Loucy (cell line): Measurements from ENCODE around the gene ZNF761.
"Not testable (repeated sequence)": the region's sequence is repeated elsewhere in the genome, so short reads cannot be mapped to it uniquely, and the experiment has no call there.

Experiments
- EZH2phosphoT487 ChIP-seq: fragments of 200-600 bp; IDR thresholded peaks from 2 replicates; pipeline ENCODE4 v1.6.1; 2018; ENCODE audit warnings: antibody characterized with exemption, mild to moderate bottlenecking, moderate library complexity, borderline replicate concordance
- TF ChIP-seq, protein P1 (sequence below): fragments of 200-600 bp; sonication (generic); conservative IDR thresholded peaks from 2 replicates; pipeline ENCODE4 v1.5.1; 2014; ENCODE audit warnings: mild to moderate bottlenecking, antibody characterized with exemption, low read length

DNA sequence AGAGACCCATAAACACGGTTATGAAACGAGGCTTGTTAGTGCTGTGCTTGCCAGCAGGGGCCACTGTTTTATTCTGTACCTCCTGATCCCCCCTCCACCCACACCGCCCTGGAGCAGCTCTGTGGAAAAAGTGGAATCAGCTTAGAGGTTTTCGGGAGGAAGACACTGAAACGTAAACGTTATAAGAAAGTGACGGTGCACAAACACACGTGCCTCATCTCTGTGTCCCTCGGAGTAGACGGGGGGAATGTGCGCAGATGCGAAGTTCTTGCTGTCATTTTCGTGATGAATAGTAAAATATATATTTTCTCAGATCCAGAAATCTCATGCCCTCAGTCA, 72.5 kb downstream of the ZNF761 start:
- TF ChIP-seq EZH2phosphoT487 = not testable (repeated sequence)
- TF ChIP-seq, protein P1, sequence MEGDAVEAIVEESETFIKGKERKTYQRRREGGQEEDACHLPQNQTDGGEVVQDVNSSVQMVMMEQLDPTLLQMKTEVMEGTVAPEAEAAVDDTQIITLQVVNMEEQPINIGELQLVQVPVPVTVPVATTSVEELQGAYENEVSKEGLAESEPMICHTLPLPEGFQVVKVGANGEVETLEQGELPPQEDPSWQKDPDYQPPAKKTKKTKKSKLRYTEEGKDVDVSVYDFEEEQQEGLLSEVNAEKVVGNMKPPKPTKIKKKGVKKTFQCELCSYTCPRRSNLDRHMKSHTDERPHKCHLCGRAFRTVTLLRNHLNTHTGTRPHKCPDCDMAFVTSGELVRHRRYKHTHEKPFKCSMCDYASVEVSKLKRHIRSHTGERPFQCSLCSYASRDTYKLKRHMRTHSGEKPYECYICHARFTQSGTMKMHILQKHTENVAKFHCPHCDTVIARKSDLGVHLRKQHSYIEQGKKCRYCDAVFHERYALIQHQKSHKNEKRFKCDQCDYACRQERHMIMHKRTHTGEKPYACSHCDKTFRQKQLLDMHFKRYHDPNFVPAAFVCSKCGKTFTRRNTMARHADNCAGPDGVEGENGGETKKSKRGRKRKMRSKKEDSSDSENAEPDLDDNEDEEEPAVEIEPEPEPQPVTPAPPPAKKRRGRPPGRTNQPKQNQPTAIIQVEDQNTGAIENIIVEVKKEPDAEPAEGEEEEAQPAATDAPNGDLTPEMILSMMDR = peak; percentile 30; the same call in 1 of the 2 replicates
